Right lobe of liver (tissue), 6 donors: ENCODE measurements around the gene DCP1A. TPM values are rescaled to one million over a fixed set of nuclear protein-coding genes. Genes with fewer than 3 reads are reported as not detected.

ENCODE experiments used
- ATAC-seq, 4 donors: fragments of 200-7000 bp; cut with Tn5 transposase; one replicate each; pipeline ENCODE4 v1.9.1; 2020; ENCODE audit warnings: mild to moderate bottlenecking in 4 of 4, moderate library complexity in 4 of 4
- DNase-seq, 3 donors: peaks; one replicate each; pipeline ENCODE4 v3.0.0-alpha.2; 2020
- H3K27ac ChIP-seq, 3 donors: fragments of 200-600 bp; one replicate each; pipeline ENCODE4 v1.8.0; 2022
- H3K27me3 ChIP-seq, 2 donors: fragments of 200-600 bp; one replicate each; pipeline ENCODE4 v1.8.0; 2022
- H3K36me3 ChIP-seq, 4 donors: fragments of 200-600 bp; sonication (generic) in 1 of 4; one replicate each; pipeline versions ENCODE4 v1.5.1 to v1.8.0; 2017 to 2022; ENCODE audit warnings: control low read depth in 1 of 4
- H3K4me1 ChIP-seq, 4 donors: fragments of 200-600 bp; sonication (generic) in 1 of 4; one replicate each; pipeline versions ENCODE4 v1.5.1 to v1.8.0; 2017 to 2022; ENCODE audit warnings: control low read depth in 1 of 4
- H3K4me3 ChIP-seq, 3 donors: fragments of 200-600 bp; one replicate each; pipeline ENCODE4 v1.8.0; 2022
- H3K9me3 ChIP-seq, 4 donors: fragments of 200-600 bp; sonication (generic) in 1 of 4; one replicate each; pipeline versions ENCODE4 v1.5.1 to v1.8.0; 2017 to 2022; ENCODE audit warnings: control low read depth in 1 of 4
- POLR2A ChIP-seq: fragments of 450-650 bp; IDR thresholded peaks from one replicate; pipeline ENCODE4 v1.6.1; 2017; ENCODE audit warnings: antibody characterized with exemption, mild to moderate bottlenecking
- WGBS: methylation state at CpG from one replicate; pipeline ENCODE4 v1.1.6; 2018; ENCODE audit warnings: low coverage, low lambda C conversion rate; ENCODE audit not compliant: insufficient coverage; ENCODE audit errors: missing lambda C conversion rate; 5-methylcytosine and 5-hydroxymethylcytosine counted together
- intact Hi-C, 2 donors: fragments of 100-400 bp; cut with DNase I; formaldehyde crosslinking; loops; one replicate each; pipeline versions ENCODE4 v1.11.2 to v1.14.1; 2022
- small RNA-seq, 2 experiments: library from RNA; depleted of rRNA; stranded (forward); fragments of <200 nt; gene quantifications; one replicate each; pipeline ENCODE3, GENCODE V24; 2016
- total RNA-seq, 6 experiments: library from RNA; depleted of rRNA in 2 of 6; stranded (reverse); fragments of >200 nt in 2 of 6; fragmentation: NEBNext Ultra II Directional in 3 of 6; extraction: Animal tissue kit (Norgen Biotek cat#: 25700) in 3 of 6; gene quantifications; one replicate each; pipeline versions ENCODE4 v1.1.0 to v1.2.4, GENCODE V29; 2016 to 2023
- TF ChIP-seq, protein P1 (sequence below), 4 donors: fragments of 200-600 bp in 3 of 4; fragments of 450-650 bp in 1 of 4; IDR thresholded peaks; one replicate each; pipeline versions ENCODE4 v1.5.1 to v1.8.0; 2016 to 2022; ENCODE audit warnings: antibody characterized with exemption in 4 of 4, mild to moderate bottlenecking in 2 of 4
- donor health status: DM: no; HTN: yes; CAD: no.
- donor health status: DM: no; HTN: no; CAD: no.
- donor health status: DM: no; HTN: no; CAD: no.
- donor health status: DM: no; HTN: yes; CAD: no.
- donor health status: DM: no; HTN: yes; CAD: no.

DCP1A gene
- total RNA-seq, 6 experiments from 2014 or later = 5.7 to 12.1 (median 7.1) TPM

DNA sequence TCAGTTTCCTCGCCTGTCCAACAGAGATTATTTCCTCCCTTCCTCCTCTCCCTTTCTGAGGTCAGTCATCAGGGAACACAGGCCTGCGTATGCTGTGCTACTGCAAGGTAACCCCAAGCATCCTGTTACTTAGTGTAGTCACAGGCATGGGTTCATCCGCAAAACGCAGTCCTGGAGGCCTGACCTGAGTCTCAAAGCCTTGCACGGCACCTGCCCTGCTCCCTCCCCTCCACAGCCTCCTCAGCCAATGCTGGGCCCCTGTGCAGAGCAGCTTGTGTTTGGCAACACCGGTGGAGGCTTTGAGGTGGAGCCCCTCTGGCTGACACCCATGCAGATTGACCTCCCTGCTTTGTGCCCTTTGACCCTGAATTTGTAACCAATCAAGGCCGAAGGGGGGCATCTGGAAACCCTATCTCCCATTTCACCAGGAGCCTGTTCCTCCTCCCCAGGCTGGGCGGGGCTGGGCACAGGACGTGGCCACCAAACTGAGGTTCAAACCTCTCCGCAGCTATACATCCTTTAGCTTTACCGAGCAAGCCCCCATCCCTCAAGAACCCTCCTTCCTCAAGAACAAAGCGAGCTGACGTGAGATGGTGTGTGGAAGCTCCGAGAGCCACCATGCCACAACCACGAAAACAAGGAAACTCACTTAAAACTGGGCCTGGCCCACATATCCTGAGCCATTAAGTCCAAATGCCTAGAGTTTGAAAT lies 113.1 kb downstream of the DCP1A start:
- no peak for ATAC-seq
- Histone ChIP-seq H3K9me3 (no peaks in the 10 kb centered on the region), H3K27ac (no peak overlapping the region), H3K36me3 (peaks cover 1 to 61% (median 14%) of the 10 kb centered on the region in 4 donors), H3K4me3 (no peak overlapping the region), H3K27me3 (no peaks in the 10 kb centered on the region), H3K4me1 (peaks cover 0 to 35% (median 18%) of the 10 kb centered on the region in 4 donors)
- peak in 1 of 3 donors; percentile 46 for DNase-seq
- TF ChIP-seq, protein P1, sequence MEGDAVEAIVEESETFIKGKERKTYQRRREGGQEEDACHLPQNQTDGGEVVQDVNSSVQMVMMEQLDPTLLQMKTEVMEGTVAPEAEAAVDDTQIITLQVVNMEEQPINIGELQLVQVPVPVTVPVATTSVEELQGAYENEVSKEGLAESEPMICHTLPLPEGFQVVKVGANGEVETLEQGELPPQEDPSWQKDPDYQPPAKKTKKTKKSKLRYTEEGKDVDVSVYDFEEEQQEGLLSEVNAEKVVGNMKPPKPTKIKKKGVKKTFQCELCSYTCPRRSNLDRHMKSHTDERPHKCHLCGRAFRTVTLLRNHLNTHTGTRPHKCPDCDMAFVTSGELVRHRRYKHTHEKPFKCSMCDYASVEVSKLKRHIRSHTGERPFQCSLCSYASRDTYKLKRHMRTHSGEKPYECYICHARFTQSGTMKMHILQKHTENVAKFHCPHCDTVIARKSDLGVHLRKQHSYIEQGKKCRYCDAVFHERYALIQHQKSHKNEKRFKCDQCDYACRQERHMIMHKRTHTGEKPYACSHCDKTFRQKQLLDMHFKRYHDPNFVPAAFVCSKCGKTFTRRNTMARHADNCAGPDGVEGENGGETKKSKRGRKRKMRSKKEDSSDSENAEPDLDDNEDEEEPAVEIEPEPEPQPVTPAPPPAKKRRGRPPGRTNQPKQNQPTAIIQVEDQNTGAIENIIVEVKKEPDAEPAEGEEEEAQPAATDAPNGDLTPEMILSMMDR (IDR thresholded peaks at IDR 0.05) = no peak
- no peak for TF ChIP-seq POLR2A
- intact Hi-C loops = no loop called here
- 79% methylated on average over 7 of the region's 15 CpGs for WGBS

Small RNA genes within 50 kb of the gene (small RNA-seq; reads per million reads assigned to genes)
- gene RF00019 (0 reads per million in 2 experiments), gene RF00212 (0 reads per million in 2 experiments), gene RF00568 (0 reads per million in 2 experiments)

Other genes with a start within 250 kb of the DCP1A start
- 10 to 100 TPM in 4 of 6 experiments, 1 to 10 TPM in 2; 9.3 to 12.4 (median 10.4) TPM for gene RFT1, start 217.1 kb downstream of the DCP1A start, total RNA-seq
- 1 to 10 TPM; 3.5 to 8.3 (median 5.1) TPM for gene PRKCD, start 186.3 kb downstream of the DCP1A start, total RNA-seq
- gene TKT, start 91.5 kb downstream of the DCP1A start, total RNA-seq = 100 to 1,000 TPM in 5 of 6 experiments, 10 to 100 TPM in 1; 98.9 to 257 (median 146) TPM
- 10 to 100 TPM in 2 of 6 experiments, 1 to 10 TPM in 4; 5.5 to 12.7 (median 9.3) TPM for gene CACNA1D, start 147.1 kb upstream of the DCP1A start, total RNA-seq